ENCODE results near the gene ITPKB. TPM values are rescaled to one million over a fixed set of nuclear protein-coding genes. Genes with fewer than 3 reads are reported as not detected.

ITPKB gene
- total and polyA plus RNA-seq, 2 experiments from 2014 or later = 0.31 to 5.2 TPM

- TF ChIP-seq JUNB (IDR thresholded peaks at IDR 0.05; ENCODE audit: unreplicated experiment) (no peak), ZNF462 (CRISPR knock-in tag; IDR thresholded peaks at IDR 0.05) (no peak), CREB1 (CRISPR knock-in tag; IDR thresholded peaks at IDR 0.05; ENCODE audit: low read depth) (no peak), REST (IDR thresholded peaks at IDR 0.05; ENCODE audit: unreplicated experiment) (no peak), ETS1 (IDR thresholded peaks at IDR 0.05) (no peak), ZNF114 (CRISPR knock-in tag; IDR thresholded peaks at IDR 0.05) (no peak)
- no peaks in the 10 kb centered on the region for H3K36me3 Mint-ChIP-seq (ENCODE audit: low read depth)
- no peak overlapping the region for H3K4me3 Mint-ChIP-seq
- ATAC-seq (no peak), DNase-seq (ENCODE audit: low spot score) (no peak)
- H3K27me3 ChIP-seq (ENCODE audit: insufficient read depth) = no peaks in the 10 kb centered on the region
- H3K36me3 ChIP-seq (ENCODE audit: insufficient read depth) = no peaks in the 10 kb centered on the region
- H3K4me1 Mint-ChIP-seq = peaks cover 41% of the 10 kb centered on the region
- peaks cover 9% of the 10 kb centered on the region for H3K27me3 Mint-ChIP-seq (ENCODE audit: insufficient read depth, low read depth, poor library complexity)
- no peak overlapping the region for H3K27ac Mint-ChIP-seq
- H2AFZ ChIP-seq = no peak overlapping the region
- H3K9me2 ChIP-seq (ENCODE audit: insufficient read depth) = no peaks in the 10 kb centered on the region
- no peaks in the 10 kb centered on the region for H3K9me3 Mint-ChIP-seq
- H4K20me1 ChIP-seq (replicated peaks; ENCODE audit: insufficient read depth) = no peaks in the 10 kb centered on the region
- no peaks in the 10 kb centered on the region for H3F3A ChIP-seq (replicated peaks; ENCODE audit: low read depth)
- H3K27ac ChIP-seq (ENCODE audit: low read depth) = no peak overlapping the region
- H3K4me2 ChIP-seq = no peak overlapping the region
- no peaks in the 10 kb centered on the region for H3K79me2 ChIP-seq (replicated peaks; ENCODE audit: insufficient read depth)
- H3K4me3 ChIP-seq = no peak overlapping the region
- peaks cover 17% of the 10 kb centered on the region for H3K4me1 ChIP-seq (ENCODE audit: insufficient read depth)
These were observed 66.7 kb downstream of the ITPKB start for GRCh38 chr1:226672339-226672762.

Data from GM23338 (cell line).